Osteoblast (primary cell): Measurements from ENCODE around the gene TEX52. TPM values are rescaled to one million over a fixed set of nuclear protein-coding genes. Genes with fewer than 3 reads are reported as not detected.

Source experiments
- DNase-seq: peaks from one replicate; pipeline ENCODE4 v3.0.0; 2011; ENCODE audit warnings: low spot score, mixed read lengths; ENCODE audit not compliant: insufficient read length; ENCODE audit errors: missing footprints
- H2AFZ ChIP-seq: 2 replicates; pipeline ENCODE4 v1.6.0; 2011; ENCODE audit warnings: mild to moderate bottlenecking, low read length
- H3K27ac ChIP-seq: 2 replicates; pipeline ENCODE4 v1.5.1; 2011; ENCODE audit warnings: mild to moderate bottlenecking, low read depth, low read length, moderate library complexity
- H3K27me3 ChIP-seq: 2 replicates; pipeline ENCODE4 v1.6.0; 2012; ENCODE audit warnings: mild to moderate bottlenecking, control low read depth, inconsistent platforms, low read length, moderate library complexity; ENCODE audit not compliant: insufficient read depth
- H3K36me3 ChIP-seq: 2 replicates; pipeline ENCODE4 v1.5.1; 2011; ENCODE audit warnings: mild to moderate bottlenecking, low read length, control low read depth, moderate library complexity; ENCODE audit not compliant: insufficient read depth
- H3K4me1 ChIP-seq: 2 replicates; pipeline ENCODE4 v1.5.1; 2011; ENCODE audit warnings: mild to moderate bottlenecking, low read length, control low read depth, moderate library complexity; ENCODE audit not compliant: insufficient read depth
- H3K4me2 ChIP-seq: 2 replicates; pipeline ENCODE4 v1.6.0; 2011; ENCODE audit warnings: mild to moderate bottlenecking, low read length; ENCODE audit not compliant: insufficient read depth
- H3K4me3 ChIP-seq: fragments of 200-600 bp; sonication (generic); 3 replicates; pipeline ENCODE4 v1.5.1; 2012; ENCODE audit warnings: mild to moderate bottlenecking, low read length, inconsistent platforms; ENCODE audit not compliant: insufficient read depth
- H3K79me2 ChIP-seq: 2 replicates; pipeline ENCODE4 v1.6.0; 2012; ENCODE audit warnings: mild to moderate bottlenecking, low read length, control low read depth, inconsistent platforms; ENCODE audit not compliant: insufficient read depth
- H3K9me3 ChIP-seq: 2 replicates; pipeline ENCODE4 v1.5.1; 2011; ENCODE audit warnings: low read depth, low read length, control low read depth
- H4K20me1 ChIP-seq: 2 replicates; pipeline ENCODE4 v1.6.0; 2012; ENCODE audit warnings: mild to moderate bottlenecking, low read length, control low read depth; ENCODE audit not compliant: insufficient read depth
- CTCF ChIP-seq: IDR thresholded peaks from 2 replicates; pipeline ENCODE4 v1.5.1; 2011; ENCODE audit warnings: mild to moderate bottlenecking, low read depth, low read length, moderate library complexity; ENCODE audit errors: extremely low read depth
- total RNA-seq: library from RNA; depleted of rRNA; stranded (reverse); fragments of >200 nt; gene quantifications from 2 replicates; pipeline ENCODE4 v1.2.3, GENCODE V29; 2012

The TEX52 gene
- total RNA-seq, 1 donor = not detected

DNA sequence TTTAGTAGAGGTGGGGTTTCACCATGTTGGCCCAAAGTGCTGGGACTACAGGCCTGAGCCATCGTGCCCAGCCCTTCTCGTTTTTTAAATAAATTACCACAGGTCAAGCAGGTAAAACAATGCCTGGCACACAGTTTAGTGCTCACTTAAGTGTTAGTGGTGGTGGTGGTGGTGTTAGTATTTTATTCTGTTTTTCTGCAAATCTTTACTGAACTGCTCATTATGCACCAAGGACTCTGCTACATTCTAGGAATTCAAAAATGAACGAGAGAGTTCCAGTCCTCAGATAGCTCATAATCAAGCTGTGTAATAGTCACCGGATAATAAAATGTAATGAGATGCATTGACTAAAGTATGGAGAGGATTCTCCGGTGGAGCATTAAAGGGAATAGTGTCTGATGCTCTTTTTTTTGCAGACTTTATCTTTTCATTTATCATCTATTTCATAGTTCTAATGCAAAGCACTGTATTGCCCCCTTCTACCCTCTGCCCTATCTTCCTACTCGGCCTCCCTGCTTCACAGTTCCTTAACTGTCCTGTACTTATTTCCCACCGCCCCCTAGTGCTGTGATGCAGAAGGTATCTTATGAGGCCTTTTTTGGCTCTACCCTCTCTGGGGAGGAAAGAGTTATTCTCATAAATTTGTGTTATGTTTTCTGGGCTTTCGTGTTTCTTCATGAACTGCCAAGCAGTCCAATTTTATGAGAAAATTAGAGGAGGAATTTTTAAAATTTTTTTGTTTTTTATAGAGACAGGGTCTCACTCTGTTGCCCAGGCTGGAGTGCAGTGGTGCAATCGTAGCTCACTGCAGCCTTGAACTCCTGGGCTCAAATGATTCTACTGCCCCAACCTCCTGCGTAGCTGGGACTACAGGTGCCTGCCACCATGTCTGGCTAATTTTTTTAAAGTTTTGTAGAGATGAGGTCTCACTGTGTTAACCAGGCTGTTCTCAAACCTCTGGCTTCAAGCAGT, 43.3 kb downstream of the TEX52 start:
- H3K4me3 ChIP-seq = peak overlapping the region; percentile 86
- peak; percentile 77 for TF ChIP-seq CTCF
- DNase-seq = peak; percentile 86
- H3K4me1 ChIP-seq = peaks cover 11% of the 10 kb centered on the region
- H3K36me3 ChIP-seq = peaks cover 14% of the 10 kb centered on the region
- H3K27me3 ChIP-seq = no peaks in the 10 kb centered on the region
- peak overlapping the region; percentile 92 for H3K27ac ChIP-seq
- no peaks in the 10 kb centered on the region for H4K20me1 ChIP-seq
- H3K79me2 ChIP-seq = peaks cover 31% of the 10 kb centered on the region
- H3K9me3 ChIP-seq = no peaks in the 10 kb centered on the region
- peak overlapping the region; percentile 98 for H2AFZ ChIP-seq
- peak overlapping the region; percentile 98 for H3K4me2 ChIP-seq

DNA sequence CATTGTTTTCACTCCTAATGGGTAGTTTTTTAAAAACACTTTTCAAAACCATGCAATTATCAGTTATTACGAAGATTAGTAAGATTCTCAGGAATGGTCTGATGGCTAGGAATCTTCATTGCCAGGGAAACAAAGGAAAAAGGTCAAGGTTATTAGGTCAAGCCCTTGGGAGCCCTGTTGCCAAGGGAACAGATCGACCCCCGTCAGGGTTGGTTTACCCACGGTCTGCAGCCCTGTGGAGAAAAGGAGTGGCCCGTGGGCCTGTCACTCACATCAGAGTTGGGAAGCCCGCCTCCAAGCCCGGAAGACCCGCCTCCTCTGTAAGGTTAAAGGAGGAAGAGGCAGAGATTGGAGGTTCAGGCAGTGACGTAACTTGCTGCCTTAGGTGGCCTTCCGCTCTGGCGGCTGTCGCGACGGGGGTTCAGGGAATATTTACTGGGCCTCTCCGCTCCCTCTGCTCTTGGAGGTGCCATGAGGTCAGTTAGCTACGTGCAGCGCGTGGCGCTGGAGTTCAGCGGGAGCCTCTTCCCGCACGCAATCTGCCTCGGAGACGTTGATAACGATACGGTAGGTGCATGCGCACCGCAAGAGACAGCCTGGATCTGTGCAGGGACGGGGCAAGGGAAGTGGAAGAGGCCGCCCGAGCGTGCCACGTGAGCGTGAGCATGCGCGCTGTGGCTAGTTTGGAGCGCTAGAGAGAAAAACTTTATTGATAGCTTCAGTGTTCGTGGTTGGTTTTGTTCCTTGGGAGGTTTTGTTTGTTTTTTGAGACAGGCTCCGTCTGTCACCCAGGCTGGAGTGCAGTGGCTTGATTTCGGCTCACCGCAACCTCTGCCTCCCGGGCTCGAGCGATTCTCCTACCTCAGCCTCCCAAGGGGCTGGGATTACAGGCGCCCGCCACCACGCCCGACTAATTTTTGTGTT, 44.3 kb downstream of the TEX52 start, which contains the start of gene ITFG2:
Gene ITFG2 (plus strand): TSS at position 379 of the 924 bp plus-strand sequence. CDS start 93 bp downstream, at position 472.
- peak; percentile 96 for DNase-seq
- Histone ChIP-seq H4K20me1 (no peaks in the 10 kb centered on the region), H3K4me2 (peak within 1 kb of the TSS; percentile 98), H2AFZ (peak within 1 kb of the TSS; percentile 98), H3K4me3 (peak within 1 kb of the TSS; percentile 86), H3K9me3 (no peaks in the 10 kb centered on the region), H3K27me3 (no peaks in the 10 kb centered on the region), H3K79me2 (peaks cover 31% of the 10 kb centered on the region), H3K4me1 (peaks cover 11% of the 10 kb centered on the region), H3K27ac (peak within 1 kb of the TSS; percentile 92), H3K36me3 (peaks cover 5% of the 10 kb centered on the region)
- no peak for TF ChIP-seq CTCF

- Histone ChIP-seq H3K4me1 (peaks cover 11% of the 10 kb centered on the region), H3K4me2 (peak overlapping the region; percentile 98), H2AFZ (peak overlapping the region; percentile 98), H3K27ac (peak overlapping the region; percentile 92), H3K4me3 (peak overlapping the region; percentile 86), H3K79me2 (peaks cover 28% of the 10 kb centered on the region), H3K36me3 (no peaks in the 10 kb centered on the region), H4K20me1 (no peaks in the 10 kb centered on the region), H3K9me3 (no peaks in the 10 kb centered on the region), H3K27me3 (no peaks in the 10 kb centered on the region)
- no peak for TF ChIP-seq CTCF
- no peak for DNase-seq
Measured at GRCh38 chr12:2811801-2812200, 45.0 kb downstream of the TEX52 start.
